Stimulated activated CD4-positive, alpha-beta T cell treated with anti-CD3 and anti-CD28 coated beads, TNF-alpha, amount 100 ng/mL, for 48 hours (primary cell): ENCODE data around the gene QRFP.

Experiments
- DNase-seq, 3 donors: peaks; one replicate each; pipeline ENCODE4 v3.0.0-alpha.2; 2020; ENCODE audit warnings: low read depth in 3 of 3

The QRFP gene

DNA sequence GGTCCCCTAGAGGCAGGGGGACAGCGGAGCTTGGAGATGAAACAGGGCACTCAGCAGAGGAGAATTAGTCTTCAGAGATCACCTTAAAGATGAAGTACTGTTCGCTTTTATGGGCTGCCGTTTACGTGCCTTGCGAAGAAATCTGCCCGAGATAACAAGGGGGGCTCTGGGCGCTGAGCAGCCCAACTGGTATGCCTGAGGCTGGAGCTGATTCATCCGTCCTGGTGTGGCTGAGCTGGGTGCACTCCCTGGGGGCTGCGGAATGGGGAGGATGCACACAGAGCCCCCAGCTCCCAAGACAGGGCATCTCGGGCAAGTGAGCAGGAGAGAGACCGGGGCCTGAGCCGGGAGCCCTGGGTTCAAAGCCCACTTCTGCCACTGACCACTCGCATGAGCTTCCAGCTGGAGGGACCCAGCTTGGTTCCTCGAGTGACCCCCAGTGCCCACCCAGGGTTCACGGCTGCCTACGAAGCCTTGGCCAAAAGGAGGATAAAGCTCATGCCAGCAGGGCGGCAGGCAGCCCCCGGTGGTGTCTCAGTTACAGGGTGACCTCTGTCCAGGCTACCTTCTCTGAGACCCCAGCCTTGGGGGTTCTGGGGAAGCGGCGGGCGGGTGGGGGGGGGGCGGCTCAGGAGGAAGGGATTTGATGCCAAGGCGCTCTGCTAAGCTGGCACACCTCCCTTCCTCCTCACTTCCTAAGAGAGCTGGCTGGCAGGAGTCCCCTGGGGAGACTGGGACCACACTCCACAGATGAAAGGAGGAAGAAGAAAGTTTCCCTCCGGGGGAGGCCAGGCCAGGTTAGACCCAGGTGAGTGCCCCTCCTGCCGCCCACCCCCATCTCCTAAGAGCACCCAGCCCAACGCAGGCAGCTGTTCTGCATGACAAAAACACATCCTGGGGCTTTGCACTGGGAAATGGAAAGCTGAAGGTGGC lies 36.8 kb upstream of the QRFP start:
- no peak for DNase-seq

GRCh38 chr9:130932255-130933079 lies 35.9 kb upstream of the QRFP start:
- no peak for DNase-seq

DNA sequence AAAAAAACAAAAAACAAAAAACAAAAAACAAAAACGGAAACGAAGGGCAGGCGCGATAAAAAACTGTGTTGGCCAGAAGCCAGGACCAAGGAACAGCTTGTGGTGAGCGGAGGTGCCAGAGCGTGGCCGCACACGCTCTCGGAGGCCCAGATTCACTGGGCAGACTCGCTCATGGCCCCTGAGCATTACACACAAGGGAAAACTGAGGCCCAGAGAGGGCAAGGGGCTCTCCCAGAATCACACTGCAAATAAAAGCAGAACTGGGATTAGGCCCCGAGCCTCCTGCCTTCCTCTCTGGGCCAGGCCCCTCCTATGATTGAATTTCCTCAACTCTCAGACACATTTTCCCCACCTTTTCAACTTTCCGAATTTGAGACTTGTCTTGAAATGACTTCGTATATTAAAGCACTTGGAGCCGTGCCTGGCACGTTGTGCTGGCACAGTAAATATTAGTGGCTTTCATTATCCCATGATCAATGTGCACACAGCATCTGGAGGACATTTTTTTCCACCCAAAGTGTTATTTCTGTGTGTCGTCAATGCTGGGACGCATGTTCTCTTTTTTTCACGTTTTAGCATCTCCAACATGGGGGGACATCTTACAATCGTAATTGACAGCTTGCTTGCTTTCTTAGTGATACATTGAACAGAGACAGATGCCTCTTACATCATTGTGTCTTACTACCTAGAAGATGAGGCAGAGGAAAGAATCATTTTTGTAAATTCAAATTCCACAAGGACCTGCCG lies 35.1 kb upstream of the QRFP start:
- DNase-seq = no peak

GRCh38 chr9:130930804-130931349 lies 34.3 kb upstream of the QRFP start:
- DNase-seq = no peak

DNA sequence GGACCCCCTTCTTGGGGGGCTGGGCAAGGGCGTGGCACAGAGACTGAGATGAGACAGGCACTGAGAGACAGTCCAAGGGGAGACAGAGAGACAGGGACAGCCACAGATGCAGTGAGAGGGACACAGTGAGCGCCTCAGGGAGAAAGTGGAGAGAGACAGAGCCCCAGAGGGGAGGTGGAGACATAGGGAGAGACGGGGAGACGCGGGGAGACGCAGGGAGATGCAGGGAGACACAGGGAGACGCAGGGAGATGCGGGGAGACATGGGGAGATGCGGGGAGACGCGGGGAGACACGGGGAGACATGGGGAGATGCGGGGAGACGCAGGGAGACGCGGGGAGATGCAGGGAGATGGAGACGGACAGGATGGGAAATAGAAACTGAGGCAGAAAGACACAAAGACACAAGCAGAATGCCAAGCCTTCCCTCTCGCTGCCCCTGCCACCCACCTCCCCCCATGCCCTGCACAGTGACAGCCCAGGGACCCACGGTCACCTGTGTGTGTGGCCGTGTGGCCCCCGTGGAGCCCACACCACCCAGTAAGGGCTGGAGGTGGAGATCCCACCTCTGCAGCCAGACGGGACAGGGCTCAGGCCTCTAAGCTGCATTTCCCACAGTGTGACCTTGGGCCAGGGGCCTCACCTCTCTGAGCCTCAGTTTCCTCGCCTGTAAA lies 33.7 kb upstream of the QRFP start:
- no peak for DNase-seq

- no peak for DNase-seq
Observed at GRCh38 chr9:130929571-130930038, 33.0 kb upstream of the QRFP start.

DNA sequence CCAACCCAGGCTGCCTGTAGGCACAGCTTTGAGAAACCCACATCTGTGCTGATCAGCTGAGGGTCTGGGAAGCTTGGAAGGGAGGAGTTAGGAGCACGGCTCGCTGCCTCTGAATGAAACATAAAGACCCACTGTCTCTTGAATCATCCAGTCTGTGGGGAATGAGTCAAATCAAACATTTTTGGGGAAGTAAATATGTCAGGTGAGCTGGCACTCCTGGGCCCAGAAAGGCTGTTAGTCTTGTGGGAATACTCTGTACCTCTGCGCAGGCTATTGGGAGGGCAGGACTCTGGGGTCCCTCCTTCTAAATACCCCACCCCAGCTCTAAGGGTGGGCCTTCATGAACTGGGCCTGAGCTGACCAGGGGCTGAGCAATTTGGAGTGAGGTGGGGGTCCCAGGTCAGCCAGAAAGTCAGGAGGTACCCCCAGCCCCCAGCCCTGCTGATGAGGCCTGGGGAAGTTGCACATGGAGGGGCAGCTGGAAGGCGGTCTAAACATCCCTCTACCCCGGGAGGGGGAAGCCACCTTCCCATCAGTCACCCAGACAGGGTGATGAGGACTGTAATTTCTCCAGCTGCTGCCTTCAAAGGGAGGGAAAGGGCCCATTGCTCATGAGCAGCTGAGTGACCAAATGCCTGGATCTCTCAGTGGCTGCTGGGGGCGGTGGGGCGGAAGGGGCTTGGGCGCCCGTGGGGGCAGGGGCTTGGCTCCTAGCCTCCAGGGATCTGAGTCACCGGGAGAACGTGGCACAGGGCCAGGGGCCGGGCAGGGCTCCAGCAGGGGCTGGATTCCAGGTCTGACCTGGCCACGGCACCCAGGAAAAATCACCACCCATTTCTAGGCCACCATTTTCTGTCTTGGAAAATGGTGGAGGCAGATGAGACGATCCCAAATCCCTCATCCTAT lies 31.6 kb upstream of the QRFP start:
- no peak for DNase-seq

DNA sequence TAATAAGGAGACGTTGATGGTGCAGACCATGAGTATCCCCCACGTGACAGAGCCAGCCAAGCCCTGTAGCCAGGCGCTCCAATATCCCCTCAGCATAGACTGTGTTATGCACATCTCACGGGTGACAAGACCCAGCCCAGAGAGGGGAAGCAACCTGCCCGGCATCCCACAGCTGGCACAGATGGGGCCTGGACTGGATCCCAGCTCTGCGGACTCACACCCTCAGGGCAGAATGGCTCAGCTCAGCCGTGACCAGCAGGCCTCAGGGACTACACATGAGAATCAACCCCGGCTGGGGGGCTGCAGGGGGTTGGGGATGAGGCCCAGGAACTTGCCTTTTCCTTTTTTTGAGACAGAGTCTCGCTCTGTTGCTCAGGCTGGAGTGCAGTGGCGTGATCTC lies 30.7 kb upstream of the QRFP start:
- DNase-seq = no peak

DNA sequence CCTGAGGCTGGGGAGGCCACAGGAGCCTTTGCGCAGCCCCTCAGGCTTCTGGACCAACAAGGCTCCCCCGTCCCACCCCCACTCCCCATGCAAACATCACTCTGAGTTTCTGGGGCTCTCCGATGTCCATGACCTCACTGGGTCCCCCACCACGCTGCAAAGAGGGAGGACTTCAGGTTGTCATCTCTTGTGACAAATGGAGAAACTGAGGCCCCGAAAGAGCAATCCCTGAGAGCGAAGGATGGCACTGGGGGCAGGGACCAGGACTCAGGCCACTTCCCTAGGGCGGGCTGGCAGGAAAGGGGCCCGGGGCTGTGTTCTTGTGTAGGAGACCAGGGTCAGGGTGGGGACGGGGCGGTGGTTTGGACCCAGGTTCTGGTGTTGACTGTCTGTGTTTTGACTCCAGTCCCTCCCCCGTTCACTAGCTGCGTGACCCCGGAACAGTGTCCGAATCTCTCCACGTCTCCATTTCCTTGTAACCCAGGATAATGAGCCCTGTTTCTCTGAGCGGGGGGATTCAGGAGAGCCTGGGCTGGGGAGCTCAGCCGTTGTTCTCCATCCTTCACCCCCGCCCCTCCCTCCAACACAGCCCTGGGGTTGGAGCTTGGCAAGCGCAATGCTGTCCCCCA lies 28.6 kb upstream of the QRFP start:
- DNase-seq = no peak

DNA sequence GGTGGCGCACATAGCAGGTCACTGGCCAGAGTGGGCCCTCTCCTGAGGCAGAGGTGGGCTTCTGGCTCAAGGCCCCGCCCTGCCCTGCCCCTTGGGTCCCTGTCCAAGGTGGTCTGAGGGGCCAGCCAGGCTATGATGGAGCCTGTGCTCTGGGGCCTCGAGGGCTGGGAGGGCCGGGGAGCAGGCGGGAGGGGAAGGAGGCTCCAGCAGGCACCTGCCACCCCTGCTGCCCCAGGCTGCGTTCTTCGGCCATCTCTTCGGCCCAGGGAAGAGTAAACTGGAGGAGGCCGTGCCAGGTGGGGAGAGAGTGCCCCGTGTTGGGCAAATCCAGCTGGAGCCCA lies 27.8 kb upstream of the QRFP start:
- DNase-seq = no peak

DNA sequence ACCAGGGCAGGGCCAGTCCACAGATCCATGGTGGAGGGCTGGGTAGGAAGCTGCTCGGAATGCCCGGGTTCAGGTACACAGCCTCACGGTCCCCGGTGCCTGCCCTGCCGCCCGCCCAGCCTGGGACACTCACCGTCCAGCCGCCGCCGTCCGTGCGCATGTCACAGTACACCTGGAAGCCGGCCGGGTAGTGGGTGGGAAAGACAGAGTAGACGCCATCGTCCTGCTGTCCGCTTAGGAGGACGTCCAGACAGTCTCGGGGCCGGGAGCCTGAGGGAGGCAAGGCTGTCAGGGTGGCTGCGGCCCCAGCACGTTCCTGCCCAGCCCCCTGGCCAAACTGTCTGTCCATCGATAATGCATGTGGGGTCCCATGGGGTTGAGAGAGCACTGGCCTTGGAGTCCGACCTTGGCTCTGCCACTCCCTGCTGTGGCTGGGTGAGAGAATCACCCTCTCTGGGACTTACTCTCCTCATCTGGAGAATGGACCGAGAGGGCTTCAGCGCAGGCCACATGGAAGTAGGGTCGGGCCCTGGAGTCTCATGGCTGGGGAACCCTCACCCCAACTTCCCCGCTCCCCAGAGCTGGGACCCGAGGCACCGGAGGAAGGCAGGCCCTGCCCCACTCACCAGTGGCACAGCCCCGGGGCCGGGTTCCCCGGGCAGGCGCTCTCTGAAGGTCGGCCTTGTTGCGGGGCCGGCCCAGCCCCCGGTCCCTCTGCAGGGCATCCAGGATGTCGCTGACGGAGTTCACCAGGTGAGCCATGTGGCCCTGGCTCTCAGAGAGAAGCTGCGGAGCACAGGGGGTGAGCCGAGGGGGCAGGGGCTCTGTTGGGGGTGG lies 27.2 kb upstream of the QRFP start:
- no peak for DNase-seq

GRCh38 chr9:130922893-130923610 lies 26.4 kb upstream of the QRFP start:
- no peak for DNase-seq

GRCh38 chr9:130921989-130922892 lies 25.6 kb upstream of the QRFP start:
- no peak for DNase-seq

DNA sequence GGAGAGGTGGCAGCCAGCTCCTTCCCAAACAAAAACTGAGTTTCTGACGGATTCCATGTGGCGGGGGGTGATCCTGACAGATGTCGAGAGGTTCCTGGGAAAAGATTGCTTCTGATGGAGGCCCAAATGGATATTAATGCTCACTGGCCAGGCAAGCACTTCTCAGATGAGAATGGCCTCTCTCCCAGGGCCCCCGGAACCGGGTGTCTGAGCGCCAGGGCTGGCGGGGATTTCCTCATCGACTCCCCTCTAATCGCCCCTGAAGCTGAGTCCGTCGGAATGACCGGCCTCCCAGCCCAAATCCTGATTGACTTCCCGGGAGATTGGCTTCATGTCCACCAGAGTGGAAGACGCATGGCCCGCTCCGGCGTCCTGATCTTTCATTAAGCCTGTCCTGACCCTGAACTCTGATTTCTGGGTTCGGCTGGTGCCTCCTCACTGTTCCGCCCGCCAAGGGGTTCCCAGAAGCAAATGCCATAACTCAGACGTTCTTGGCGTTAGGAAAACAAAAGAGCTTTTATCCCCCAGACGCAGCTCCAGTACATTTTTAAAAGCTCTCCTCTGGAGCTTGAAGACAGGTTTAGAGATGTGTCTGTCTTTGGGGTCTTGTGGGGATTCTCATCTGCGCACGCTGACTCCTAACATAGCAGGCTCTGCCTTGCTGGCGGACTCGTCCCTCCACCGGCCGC lies 24.8 kb upstream of the QRFP start:
- DNase-seq = no peak

- DNase-seq = no peak
Observed at GRCh38 chr9:130920762-130921299, 24.2 kb upstream of the QRFP start.

- DNase-seq = no peak
Observed at GRCh38 chr9:130920233-130920632, 23.6 kb upstream of the QRFP start.
